Astrocyte of the spinal cord (primary cell): ENCODE results near the gene CDKL4.

Source experiments
- DNase-seq: peaks from one replicate; pipeline ENCODE4 v3.0.0; 2011; ENCODE audit warnings: low read depth, low spot score
- H3K4me3 ChIP-seq: 2 replicates; pipeline ENCODE4 v1.5.1; 2011; ENCODE audit warnings: low read depth, mild to moderate bottlenecking, low read length, moderate library complexity
- CTCF ChIP-seq: IDR thresholded peaks from 2 replicates; pipeline ENCODE4 v1.5.1; 2012; ENCODE audit warnings: low read depth, mild to moderate bottlenecking, low read length, inconsistent platforms
- in situ Hi-C: cut with HindIII; loops from 2 replicates; pipeline ENCODE4 v1.10.0; 2017; ENCODE audit warnings: low sequenced_read_pairs

The CDKL4 gene

GRCh38 chr2:39133215-39133851, 110.4 kb downstream of the CDKL4 start:
- no peak for DNase-seq
- in situ Hi-C loops = no loop called here
- TF ChIP-seq CTCF = no peak
- H3K4me3 ChIP-seq = no peak overlapping the region

- DNase-seq = no peak
These were observed 114.8 kb downstream of the CDKL4 start for GRCh38 chr2:39128919-39129391.

GRCh38 chr2:39127973-39128372, 115.8 kb downstream of the CDKL4 start:
- DNase-seq = no peak
- no peak for TF ChIP-seq CTCF
- in situ Hi-C loops = no loop called here
- no peak overlapping the region for H3K4me3 ChIP-seq

More at GRCh38 chr2:39128919-39129391, 114.8 kb downstream of the CDKL4 start:
- in situ Hi-C loops = no loop called here
- H3K4me3 ChIP-seq = no peak overlapping the region
- TF ChIP-seq CTCF = no peak
